Measurements from ENCODE around the gene TMSB4X.
"Not testable (repeated sequence)": the region's sequence is repeated elsewhere in the genome, so short reads cannot be mapped to it uniquely, and the experiment has no call there.

Gene TMSB4X

GRCh38 chrX:12974796-12975669 is at the start of gene TMSB4X:
Gene TMSB4X (plus strand): TSS chrX:12975110.
- peak within 1 kb of the TSS; percentile 45 for H3K4me3 ChIP-seq (ENCODE audit: low read depth, low read length)
- DNase-seq (ENCODE audit: low read depth) = no peak
- no peak for TF ChIP-seq CTCF (IDR thresholded peaks at IDR 0.05; ENCODE audit: control insufficient read depth, extremely low read depth, insufficient read depth)

- TF ChIP-seq CTCF (IDR thresholded peaks at IDR 0.05; ENCODE audit: control insufficient read depth, extremely low read depth, insufficient read depth) = no peak
- no peak for DNase-seq (ENCODE audit: low read depth)
These were observed 45.2 kb upstream of the TMSB4X start for GRCh38 chrX:12929701-12930100.

GRCh38 chrX:12930150-12930549 is 44.8 kb upstream of the TMSB4X start:
- DNase-seq (ENCODE audit: low read depth) = no peak
- no peak for TF ChIP-seq CTCF (IDR thresholded peaks at IDR 0.05; ENCODE audit: control insufficient read depth, extremely low read depth, insufficient read depth)

More at GRCh38 chrX:12929701-12930100, 45.2 kb upstream of the TMSB4X start:
- H3K4me3 ChIP-seq (ENCODE audit: low read depth, low read length) = no peak overlapping the region

GRCh38 chrX:12932244-12932643 is 42.7 kb upstream of the TMSB4X start:
- H3K4me3 ChIP-seq (ENCODE audit: low read depth, low read length) = no peak overlapping the region
- no peak for DNase-seq (ENCODE audit: low read depth)
- no peak for TF ChIP-seq CTCF (IDR thresholded peaks at IDR 0.05; ENCODE audit: control insufficient read depth, extremely low read depth, insufficient read depth)

More at GRCh38 chrX:12930150-12930549, 44.8 kb upstream of the TMSB4X start:
- H3K4me3 ChIP-seq (ENCODE audit: low read depth, low read length) = no peak overlapping the region

- H3K4me3 ChIP-seq (ENCODE audit: low read depth, low read length) = no peak overlapping the region
- TF ChIP-seq CTCF (IDR thresholded peaks at IDR 0.05; ENCODE audit: control insufficient read depth, extremely low read depth, insufficient read depth) = no peak
- DNase-seq (ENCODE audit: low read depth) = no peak
These were observed 40.1 kb upstream of the TMSB4X start for GRCh38 chrX:12934850-12935249.

- H3K4me3 ChIP-seq (ENCODE audit: low read depth, low read length) = no peak overlapping the region
- no peak for DNase-seq (ENCODE audit: low read depth)
- TF ChIP-seq CTCF (IDR thresholded peaks at IDR 0.05; ENCODE audit: control insufficient read depth, extremely low read depth, insufficient read depth) = no peak
These were observed 38.0 kb upstream of the TMSB4X start for GRCh38 chrX:12936947-12937346.

- H3K4me3 ChIP-seq (ENCODE audit: low read depth, low read length); DNase-seq (ENCODE audit: low read depth): not testable (repeated sequence)
These were observed 34.4 kb upstream of the TMSB4X start for GRCh38 chrX:12940471-12940870.

- not testable (repeated sequence) for H3K4me3 ChIP-seq (ENCODE audit: low read depth, low read length); DNase-seq (ENCODE audit: low read depth)
These were observed 31.3 kb upstream of the TMSB4X start for GRCh38 chrX:12943592-12943991.

GRCh38 chrX:12944452-12944851 is 30.5 kb upstream of the TMSB4X start:
- not testable (repeated sequence) for H3K4me3 ChIP-seq (ENCODE audit: low read depth, low read length); DNase-seq (ENCODE audit: low read depth)
